ENCODE data around the gene ZBTB21. TPM values are rescaled to one million over a fixed set of nuclear protein-coding genes. Genes with fewer than 3 reads are reported as not detected.

The ZBTB21 gene
- total and polyA plus RNA-seq, 9 donors, result 4.1 to 41.4 (median 21.9) TPM

DNA sequence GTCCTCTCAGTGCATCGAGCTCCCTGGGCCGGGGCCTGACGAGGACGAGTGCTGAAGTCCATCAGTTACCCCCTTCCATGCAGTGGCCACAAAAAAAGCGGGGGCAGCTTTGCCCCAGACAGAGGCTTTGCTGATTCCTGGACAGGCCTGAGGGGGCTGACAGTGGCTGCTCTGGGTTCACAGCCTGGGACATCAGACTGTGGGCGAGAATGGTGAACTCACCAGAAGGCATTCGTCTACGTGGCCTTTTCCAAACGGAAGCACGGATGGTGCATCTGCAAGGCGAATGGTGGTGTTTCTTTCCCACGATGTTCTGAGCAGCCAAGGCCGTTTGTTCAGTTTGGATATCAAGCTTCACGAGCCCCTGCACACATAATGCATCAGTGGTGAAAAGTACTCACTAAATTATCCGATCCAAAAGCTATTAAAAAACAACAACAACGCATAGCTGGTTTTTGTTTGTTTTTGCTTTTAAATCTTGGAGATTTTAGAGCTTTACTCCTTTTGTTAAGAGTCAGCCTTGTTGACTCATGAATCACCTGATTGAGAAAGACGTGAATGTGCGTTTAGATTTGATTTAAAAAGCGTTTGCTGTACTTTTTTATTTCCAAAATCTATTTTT, 6.3 kb upstream of the ZBTB21 start:
- 68 to 78% (median 78%) methylated on average over 19 of the region's 19 CpGs for WGBS, 3 donors
- H3K9me3 ChIP-seq, result no peaks in the 10 kb centered on the region
- no peak for TF ChIP-seq POLR2A (IDR thresholded peaks at IDR 0.05)
- TF ChIP-seq EP300 (IDR thresholded peaks at IDR 0.05), result no peak
- TF ChIP-seq, protein P1, sequence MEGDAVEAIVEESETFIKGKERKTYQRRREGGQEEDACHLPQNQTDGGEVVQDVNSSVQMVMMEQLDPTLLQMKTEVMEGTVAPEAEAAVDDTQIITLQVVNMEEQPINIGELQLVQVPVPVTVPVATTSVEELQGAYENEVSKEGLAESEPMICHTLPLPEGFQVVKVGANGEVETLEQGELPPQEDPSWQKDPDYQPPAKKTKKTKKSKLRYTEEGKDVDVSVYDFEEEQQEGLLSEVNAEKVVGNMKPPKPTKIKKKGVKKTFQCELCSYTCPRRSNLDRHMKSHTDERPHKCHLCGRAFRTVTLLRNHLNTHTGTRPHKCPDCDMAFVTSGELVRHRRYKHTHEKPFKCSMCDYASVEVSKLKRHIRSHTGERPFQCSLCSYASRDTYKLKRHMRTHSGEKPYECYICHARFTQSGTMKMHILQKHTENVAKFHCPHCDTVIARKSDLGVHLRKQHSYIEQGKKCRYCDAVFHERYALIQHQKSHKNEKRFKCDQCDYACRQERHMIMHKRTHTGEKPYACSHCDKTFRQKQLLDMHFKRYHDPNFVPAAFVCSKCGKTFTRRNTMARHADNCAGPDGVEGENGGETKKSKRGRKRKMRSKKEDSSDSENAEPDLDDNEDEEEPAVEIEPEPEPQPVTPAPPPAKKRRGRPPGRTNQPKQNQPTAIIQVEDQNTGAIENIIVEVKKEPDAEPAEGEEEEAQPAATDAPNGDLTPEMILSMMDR (IDR thresholded peaks at IDR 0.05), result no peak
- H3K27me3 ChIP-seq, result no peaks in the 10 kb centered on the region
- DNase-seq, result no peak
- intact Hi-C loops (cut with DNase I), result no loop called here
- H3K4me3 ChIP-seq, result no peak overlapping the region
- no peaks in the 10 kb centered on the region for H3K36me3 ChIP-seq
- no peaks in the 10 kb centered on the region for H3K4me1 ChIP-seq (ENCODE audit: insufficient read depth)
- H3K27ac ChIP-seq, result no peak overlapping the region

DNA sequence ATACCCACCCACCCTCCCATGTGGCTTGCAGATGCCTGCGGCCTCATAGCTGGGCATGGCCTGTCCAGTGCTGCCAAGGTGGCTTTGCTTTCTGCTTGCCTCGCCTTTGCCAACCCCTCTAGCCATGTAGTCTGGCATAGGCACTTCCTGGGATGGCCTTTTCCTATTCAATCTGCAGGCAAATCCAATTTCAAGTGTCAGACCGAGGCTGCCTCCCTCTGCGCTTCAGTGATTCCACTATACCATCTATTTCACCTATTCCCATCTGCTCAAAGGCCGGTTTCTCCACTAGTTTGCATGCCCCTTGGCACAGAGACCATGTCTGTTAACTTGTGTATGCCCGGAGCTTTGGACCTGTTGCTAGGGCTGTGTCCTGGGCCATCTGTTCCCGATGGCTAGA, 3.8 kb upstream of the ZBTB21 start:
- Histone ChIP-seq H3K4me1 (ENCODE audit: insufficient read depth) (peaks cover 2% of the 10 kb centered on the region), H3K27ac (no peak overlapping the region), H3K9me3 (no peaks in the 10 kb centered on the region), H3K4me3 (no peak overlapping the region), H3K27me3 (no peaks in the 10 kb centered on the region), H3K36me3 (no peaks in the 10 kb centered on the region)
- intact Hi-C loops (cut with DNase I), result loop anchor here in 1 of 4 donors (5.0 kb wide), 1 partner anchor 52 kb away; no protein-coding TSS in a partner anchor
- TF ChIP-seq, protein P1 (IDR thresholded peaks at IDR 0.05), result no peak
- 82 to 95% (median 92%) methylated on average over 7 of the region's 7 CpGs for WGBS, 3 donors
- no peak for DNase-seq

DNA sequence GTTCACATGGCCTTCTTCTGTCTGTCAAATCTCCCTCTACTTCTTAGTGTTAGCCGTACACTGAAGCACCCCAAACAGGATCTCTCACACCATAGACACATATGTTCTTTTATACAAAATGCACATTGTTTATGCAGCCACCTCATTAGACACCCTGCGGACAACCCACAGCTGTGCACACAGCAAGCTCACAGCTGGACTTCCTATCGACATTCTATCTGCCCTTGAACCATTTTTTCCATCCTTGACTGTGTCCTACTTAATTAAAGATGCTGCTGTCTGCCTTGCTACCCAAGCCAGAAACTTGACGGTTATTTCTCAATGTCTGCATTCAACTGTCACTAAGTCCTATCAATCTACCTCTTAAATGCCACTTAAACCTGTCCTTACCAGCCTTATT, 3.2 kb upstream of the ZBTB21 start:
- Histone ChIP-seq H3K27me3 (no peaks in the 10 kb centered on the region), H3K4me3 (no peak overlapping the region), H3K4me1 (ENCODE audit: insufficient read depth) (peaks cover 2% of the 10 kb centered on the region), H3K27ac (no peak overlapping the region), H3K36me3 (no peaks in the 10 kb centered on the region), H3K9me3 (no peaks in the 10 kb centered on the region)
- no peak for TF ChIP-seq EP300 (IDR thresholded peaks at IDR 0.05)
- no peak for TF ChIP-seq POLR2A (IDR thresholded peaks at IDR 0.05)
- TF ChIP-seq, protein P1 (IDR thresholded peaks at IDR 0.05), result no peak
- intact Hi-C loops (cut with DNase I), result loop anchor here in 1 of 4 donors (5.0 kb wide), 1 partner anchor 51 kb away; no protein-coding TSS in a partner anchor
- no peak for DNase-seq
- 73 to 82% (median 82%) methylated on average over 4 of the region's 4 CpGs for WGBS, 3 donors

DNA sequence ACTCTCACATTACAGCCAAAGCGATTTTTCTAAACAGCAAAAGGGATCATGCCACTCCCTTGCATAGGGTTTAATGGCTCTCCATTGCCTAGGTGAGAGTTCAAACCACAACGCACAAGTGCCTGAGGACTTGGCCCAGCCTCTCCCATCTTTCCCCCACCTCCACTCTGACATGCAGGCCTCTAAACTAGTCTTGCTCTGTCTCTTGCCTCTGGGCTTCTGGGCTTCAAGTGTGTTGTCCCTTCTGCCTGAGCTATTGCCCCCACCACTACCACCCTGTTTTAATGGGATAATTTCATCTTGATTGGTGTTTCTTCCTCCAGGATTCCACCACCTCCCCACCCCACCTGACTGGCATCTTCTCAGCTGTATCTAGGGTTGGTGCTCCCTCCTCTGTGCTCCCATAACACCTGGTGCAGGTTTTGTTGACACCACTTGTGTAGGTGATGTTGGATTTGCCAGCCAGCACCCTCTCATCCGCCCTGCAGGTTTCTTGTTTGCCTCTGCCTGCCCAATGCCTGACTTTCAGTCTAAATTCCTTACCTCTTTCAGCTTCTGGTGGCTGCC, 2.7 kb upstream of the ZBTB21 start:
- Histone ChIP-seq H3K4me1 (ENCODE audit: insufficient read depth) (peaks cover 2% of the 10 kb centered on the region), H3K27me3 (no peaks in the 10 kb centered on the region), H3K4me3 (no peak overlapping the region), H3K27ac (no peak overlapping the region), H3K9me3 (no peaks in the 10 kb centered on the region), H3K36me3 (no peaks in the 10 kb centered on the region)
- DNase-seq, result no peak
- intact Hi-C loops (cut with DNase I), result loop anchor here in 1 of 4 donors (5.0 kb wide), 1 partner anchor 51 kb away; no protein-coding TSS in a partner anchor
- TF ChIP-seq EP300 (IDR thresholded peaks at IDR 0.05) (no peak), POLR2A (IDR thresholded peaks at IDR 0.05) (no peak)
- TF ChIP-seq, protein P1 (IDR thresholded peaks at IDR 0.05), result no peak
- WGBS, 3 donors, result 94 to 97% (median 96%) methylated on average over 3 of the region's 3 CpGs
